GM13977 (cell line): ENCODE data around the gene MSMP.

Experiments used
- DNase-seq: peaks from one replicate; pipeline ENCODE4 v3.0.0; 2012; ENCODE audit warnings: low spot score
- CTCF ChIP-seq: IDR thresholded peaks from 2 replicates; pipeline ENCODE4 v1.5.1; 2012; ENCODE audit warnings: mild to moderate bottlenecking, control low read depth; ENCODE audit not compliant: insufficient read depth; ENCODE audit errors: extremely low read depth, missing control alignments
- in situ Hi-C: fragments of 300-500 bp; cut with MboI; formaldehyde crosslinking; loops from one replicate; pipeline ENCODE4 v1.12.0; 2022; ENCODE audit warnings: low sequenced_read_pairs, low pct_unique_long_range_greater_than_20kb, mixed read lengths, inconsistent platforms; ENCODE audit not compliant: unreplicated experiment

Gene MSMP

GRCh38 chr9:35789541-35789940, 35.5 kb upstream of the MSMP start:
- DNase-seq, result no peak
- in situ Hi-C loops, result no loop called here
- no peak for TF ChIP-seq CTCF

GRCh38 chr9:35783418-35783817, 29.3 kb upstream of the MSMP start:
- in situ Hi-C loops, result no loop called here
- TF ChIP-seq CTCF, result no peak

DNA sequence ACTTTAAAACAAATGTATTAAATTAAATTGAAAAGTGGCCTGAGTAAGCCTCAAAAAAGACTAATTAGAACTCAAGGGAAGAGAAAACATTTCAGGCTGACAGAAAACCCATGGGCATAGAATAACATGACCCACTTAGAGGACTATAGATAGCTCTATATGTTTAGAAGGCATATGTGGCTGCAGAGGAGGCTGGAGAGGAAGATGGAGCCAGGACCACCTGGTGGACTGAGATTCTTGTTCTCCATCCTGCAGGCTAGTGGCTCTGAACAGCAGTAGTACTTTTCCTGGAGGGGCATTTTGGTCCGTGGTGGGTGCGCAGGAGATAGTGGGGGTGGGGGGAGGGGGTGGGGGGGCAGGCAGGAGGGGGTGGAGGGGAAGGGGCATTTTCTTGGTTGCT, 27.0 kb upstream of the MSMP start:
- in situ Hi-C loops, result no loop called here
- no peak for TF ChIP-seq CTCF
- no peak for DNase-seq

More at GRCh38 chr9:35783418-35783817, 29.3 kb upstream of the MSMP start:
- no peak for DNase-seq

GRCh38 chr9:35778496-35778895, 24.4 kb upstream of the MSMP start:
- DNase-seq, result no peak
- in situ Hi-C loops, result no loop called here

GRCh38 chr9:35776018-35776417, 21.9 kb upstream of the MSMP start:
- in situ Hi-C loops, result no loop called here
- no peak for TF ChIP-seq CTCF
- no peak for DNase-seq

More at GRCh38 chr9:35778496-35778895, 24.4 kb upstream of the MSMP start:
- no peak for TF ChIP-seq CTCF

- no peak for TF ChIP-seq CTCF
- in situ Hi-C loops, result no loop called here
- no peak for DNase-seq
Measured at GRCh38 chr9:35774907-35775635, 21.0 kb upstream of the MSMP start.

DNA sequence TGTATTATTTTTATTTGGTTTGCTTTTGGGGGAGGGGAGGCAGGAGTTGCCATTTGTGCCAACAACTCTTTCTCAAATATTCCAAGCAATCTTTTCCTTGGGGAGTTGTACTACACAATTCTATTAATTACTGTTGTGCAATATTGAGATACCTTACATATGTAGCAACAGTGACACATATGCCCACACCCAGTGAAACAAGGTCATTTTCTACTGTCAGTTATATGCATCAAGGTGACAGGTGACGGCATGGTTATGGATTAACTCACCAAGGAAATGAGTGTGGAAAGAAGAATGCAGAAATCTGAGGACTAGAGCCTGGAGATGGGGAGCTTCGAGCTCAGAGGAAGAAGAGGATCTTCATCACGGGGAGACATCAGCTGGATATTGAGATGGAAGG, 17.9 kb upstream of the MSMP start:
- TF ChIP-seq CTCF, result no peak
- DNase-seq, result no peak
- in situ Hi-C loops, result no loop called here
